ENCODE data around the gene CPVL. TPM values are rescaled to one million over a fixed set of nuclear protein-coding genes. Genes with fewer than 3 reads are reported as not detected.

The CPVL gene
- total and polyA plus RNA-seq, 2 donors (not counting 1 experiment from before 2014, with no cell fraction given) = 2.6 TPM; not detected in 1

DNA sequence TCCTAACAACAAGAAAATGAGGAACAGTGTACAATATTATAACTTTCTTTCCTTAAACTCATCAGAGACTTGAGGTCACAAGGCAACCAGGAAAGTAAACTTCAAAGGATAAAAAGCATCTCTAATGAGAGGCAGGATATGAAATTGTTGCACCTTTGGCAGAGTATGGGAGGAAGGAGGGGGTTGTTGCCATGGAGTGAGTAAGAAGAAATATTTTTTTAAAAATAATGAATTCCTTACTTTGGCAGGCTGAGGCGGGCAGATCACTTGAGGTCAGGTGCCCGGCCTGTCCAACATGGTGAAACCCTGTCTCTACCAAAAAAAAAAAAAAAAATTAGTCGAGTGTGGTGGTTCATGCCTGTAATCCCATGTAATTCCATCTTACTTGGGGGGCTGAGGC is 27.1 kb upstream of the CPVL start:
- Histone ChIP-seq H3K4me3 (ENCODE audit: control extremely low read depth in 1 of 5, extremely low read depth in 1 of 5, insufficient read depth in 1 of 5, low read depth in 2 of 5, low read length in 4 of 5) (no peak overlapping the region), H3K27ac (ENCODE audit: low read length in 2 of 2) (no peak overlapping the region), H3K9me3 (ENCODE audit: control extremely low read depth in 1 of 3, control insufficient read depth in 2 of 3, insufficient read depth in 1 of 3, low read length in 2 of 3) (peaks cover 0 to 3% (median 0%) of the 10 kb centered on the region in 3 donors), H2AFZ (ENCODE audit: insufficient read depth, low read depth, low read length, poor library complexity, severe bottlenecking) (no peak overlapping the region), H3K9ac (ENCODE audit: low read length) (no peak overlapping the region), H3K36me3 (replicated peaks in 1 of 2; ENCODE audit: control extremely low read depth in 1 of 2, control insufficient read depth in 1 of 2, extremely low read depth in 1 of 2, insufficient read depth in 2 of 2, low read length in 1 of 2) (no peaks in the 10 kb centered on the region), H4K20me1 (ENCODE audit: control insufficient read depth, insufficient read depth, low read length, poor library complexity, severe bottlenecking) (no peaks in the 10 kb centered on the region), H3K79me2 (ENCODE audit: control insufficient read depth, insufficient read depth, low read length) (no peaks in the 10 kb centered on the region), H3K4me2 (replicated peaks; ENCODE audit: low read depth, low read length, poor library complexity, severe bottlenecking) (no peak overlapping the region), H3K4me1 (ENCODE audit: control insufficient read depth in 2 of 2, insufficient read depth in 2 of 2, low read length in 2 of 2) (no peaks in the 10 kb centered on the region), H3K27me3 (replicated peaks in 1 of 4; ENCODE audit: control extremely low read depth in 1 of 4, control insufficient read depth in 3 of 4, insufficient read depth in 4 of 4, low read length in 3 of 4) (peaks cover 0 to 3% (median 0%) of the 10 kb centered on the region in 4 experiments)
- DNase-seq (no peak), ATAC-seq (ENCODE audit: low read depth) (no peak)
- Mint-ChIP-seq H3K27ac (no peak overlapping the region), H3K4me1 (no peaks in the 10 kb centered on the region), H3K9me3 (ENCODE audit: insufficient read depth) (peaks cover 2% of the 10 kb centered on the region), H3K4me3 (no peak overlapping the region), H3K27me3 (peaks cover 36% of the 10 kb centered on the region)
- intact Hi-C loops (cut with micrococcal nuclease) = no loop called here
- POLR2A ChIA-PET = no interaction called here
- TF ChIP-seq EZH2 (IDR thresholded peaks at IDR 0.05; ENCODE audit: borderline replicate concordance, insufficient read depth, low read depth, low read length, poor library complexity, severe bottlenecking) = no peak
- TF ChIP-seq, protein P1, sequence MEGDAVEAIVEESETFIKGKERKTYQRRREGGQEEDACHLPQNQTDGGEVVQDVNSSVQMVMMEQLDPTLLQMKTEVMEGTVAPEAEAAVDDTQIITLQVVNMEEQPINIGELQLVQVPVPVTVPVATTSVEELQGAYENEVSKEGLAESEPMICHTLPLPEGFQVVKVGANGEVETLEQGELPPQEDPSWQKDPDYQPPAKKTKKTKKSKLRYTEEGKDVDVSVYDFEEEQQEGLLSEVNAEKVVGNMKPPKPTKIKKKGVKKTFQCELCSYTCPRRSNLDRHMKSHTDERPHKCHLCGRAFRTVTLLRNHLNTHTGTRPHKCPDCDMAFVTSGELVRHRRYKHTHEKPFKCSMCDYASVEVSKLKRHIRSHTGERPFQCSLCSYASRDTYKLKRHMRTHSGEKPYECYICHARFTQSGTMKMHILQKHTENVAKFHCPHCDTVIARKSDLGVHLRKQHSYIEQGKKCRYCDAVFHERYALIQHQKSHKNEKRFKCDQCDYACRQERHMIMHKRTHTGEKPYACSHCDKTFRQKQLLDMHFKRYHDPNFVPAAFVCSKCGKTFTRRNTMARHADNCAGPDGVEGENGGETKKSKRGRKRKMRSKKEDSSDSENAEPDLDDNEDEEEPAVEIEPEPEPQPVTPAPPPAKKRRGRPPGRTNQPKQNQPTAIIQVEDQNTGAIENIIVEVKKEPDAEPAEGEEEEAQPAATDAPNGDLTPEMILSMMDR (IDR thresholded peaks at IDR 0.05) = no peak
- CTCF ChIA-PET = no interaction called here
- WGBS (ENCODE audit: insufficient coverage) = no CpG with 5 or more reads among the region's 3 CpGs

DNA sequence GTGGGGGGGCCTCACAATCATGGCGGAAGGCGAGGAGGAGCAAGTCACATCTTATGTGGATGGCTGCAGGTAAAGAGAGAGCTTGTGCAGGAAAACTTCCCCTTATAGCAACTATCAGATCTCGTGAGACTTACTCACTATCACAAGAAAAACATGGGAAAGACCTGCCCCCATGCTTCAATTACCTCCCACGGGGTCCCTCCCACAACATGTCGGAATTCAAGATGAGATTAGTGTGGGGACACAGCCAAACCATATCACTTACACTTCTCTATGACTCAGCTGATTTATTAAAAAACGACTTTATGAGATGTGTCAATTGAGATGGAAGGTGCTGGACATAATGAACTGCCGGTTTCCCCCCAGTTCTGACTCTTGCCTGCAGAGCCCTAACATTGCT is 24.4 kb upstream of the CPVL start:
- POLR2A ChIA-PET = no interaction called here

More for the DNA sequence above, 24.4 kb upstream of the CPVL start:
- ATAC-seq (ENCODE audit: low read depth) = no peak
- Histone ChIP-seq H3K27me3 (replicated peaks in 1 of 4; ENCODE audit: control extremely low read depth in 1 of 4, control insufficient read depth in 3 of 4, insufficient read depth in 4 of 4, low read length in 3 of 4) (no peaks in the 10 kb centered on the region), H3K9me3 (ENCODE audit: control extremely low read depth in 1 of 3, control insufficient read depth in 2 of 3, insufficient read depth in 1 of 3, low read length in 2 of 3) (peaks cover 0 to 7% (median 0%) of the 10 kb centered on the region in 3 donors), H4K20me1 (ENCODE audit: control insufficient read depth, insufficient read depth, low read length, poor library complexity, severe bottlenecking) (no peaks in the 10 kb centered on the region), H3K27ac (ENCODE audit: low read length in 2 of 2) (no peak overlapping the region), H3K36me3 (replicated peaks in 1 of 2; ENCODE audit: control extremely low read depth in 1 of 2, control insufficient read depth in 1 of 2, extremely low read depth in 1 of 2, insufficient read depth in 2 of 2, low read length in 1 of 2) (no peaks in the 10 kb centered on the region), H3K79me2 (ENCODE audit: control insufficient read depth, insufficient read depth, low read length) (no peaks in the 10 kb centered on the region), H2AFZ (ENCODE audit: insufficient read depth, low read depth, low read length, poor library complexity, severe bottlenecking) (no peak overlapping the region), H3K4me1 (ENCODE audit: control insufficient read depth in 2 of 2, insufficient read depth in 2 of 2, low read length in 2 of 2) (no peaks in the 10 kb centered on the region), H3K9ac (ENCODE audit: low read length) (no peak overlapping the region), H3K4me2 (replicated peaks; ENCODE audit: low read depth, low read length, poor library complexity, severe bottlenecking) (no peak overlapping the region), H3K4me3 (ENCODE audit: control extremely low read depth in 1 of 5, extremely low read depth in 1 of 5, insufficient read depth in 1 of 5, low read depth in 2 of 5, low read length in 4 of 5) (no peak overlapping the region)
- 86% methylated on average over 1 of the region's 7 CpGs for WGBS (ENCODE audit: insufficient coverage)
- Mint-ChIP-seq H3K9me3 (ENCODE audit: insufficient read depth) (peaks cover 6% of the 10 kb centered on the region), H3K27me3 (peaks cover 26% of the 10 kb centered on the region), H3K4me3 (no peak overlapping the region), H3K27ac (no peak overlapping the region), H3K4me1 (no peaks in the 10 kb centered on the region)
- TF ChIP-seq, protein P1 (IDR thresholded peaks at IDR 0.05) = no peak
- TF ChIP-seq EZH2 (IDR thresholded peaks at IDR 0.05; ENCODE audit: borderline replicate concordance, insufficient read depth, low read depth, low read length, poor library complexity, severe bottlenecking) = no peak
- intact Hi-C loops (cut with micrococcal nuclease) = no loop called here
- CTCF ChIA-PET = no interaction called here
- DNase-seq = no peak

Measured in B cell (primary cell).